Dermis microvascular lymphatic vessel endothelial cell (primary cell): ENCODE measurements around the gene CHRNB4. TPM values are rescaled to one million over a fixed set of nuclear protein-coding genes. Genes with fewer than 3 reads are reported as not detected.
"Not testable (repeated sequence)": the region's sequence is repeated elsewhere in the genome, so short reads cannot be mapped to it uniquely, and the experiment has no call there.

Experiments used
- DNase-seq, 2 donors: peaks; one replicate each; pipeline versions ENCODE4 v3.0.0 to v3.0.0-alpha.2; 2010; ENCODE audit warnings: low read depth in 2 of 2
- total RNA-seq: library from RNA; depleted of rRNA; stranded (reverse); fragments of >200 nt; gene quantifications from 2 replicates; pipeline ENCODE4 v1.2.1, GENCODE V29; 2014

Gene CHRNB4
- total RNA-seq, 1 donor from 2014 or later: not detected

DNA sequence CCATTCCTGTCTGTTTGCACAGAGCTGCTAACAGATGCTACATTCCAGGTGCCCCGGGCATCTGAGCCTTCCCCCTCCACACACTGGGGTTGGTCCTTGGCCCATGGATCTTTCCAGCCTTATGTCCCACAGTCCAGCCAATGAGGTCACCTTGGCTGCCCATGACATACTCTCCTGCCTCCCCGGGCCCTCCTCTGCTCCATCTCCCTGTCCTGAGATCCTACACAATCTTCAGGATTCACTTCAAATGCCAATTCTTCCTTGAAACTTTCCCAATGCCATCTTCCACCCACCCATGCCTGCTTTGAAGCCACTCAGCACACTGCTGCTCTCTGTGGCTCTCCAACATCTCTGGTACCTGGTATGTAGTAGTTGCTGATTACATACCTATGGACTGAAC lies 24.5 kb downstream of the CHRNB4 start:
- DNase-seq: no peak

- no peak for DNase-seq
Measured at GRCh38 chr15:78615151-78615589, 25.8 kb downstream of the CHRNB4 start.

GRCh38 chr15:78614021-78614420 lies 27.0 kb downstream of the CHRNB4 start:
- DNase-seq: no peak

GRCh38 chr15:78609551-78609950 lies 31.5 kb downstream of the CHRNB4 start:
- not testable (repeated sequence) for DNase-seq

- DNase-seq: no peak
Measured at GRCh38 chr15:78605680-78606079, 35.3 kb downstream of the CHRNB4 start.

- no peak for DNase-seq
Measured at GRCh38 chr15:78605201-78605600, 35.8 kb downstream of the CHRNB4 start.

- no peak for DNase-seq
Measured at GRCh38 chr15:78604420-78604819, 36.6 kb downstream of the CHRNB4 start.

DNA sequence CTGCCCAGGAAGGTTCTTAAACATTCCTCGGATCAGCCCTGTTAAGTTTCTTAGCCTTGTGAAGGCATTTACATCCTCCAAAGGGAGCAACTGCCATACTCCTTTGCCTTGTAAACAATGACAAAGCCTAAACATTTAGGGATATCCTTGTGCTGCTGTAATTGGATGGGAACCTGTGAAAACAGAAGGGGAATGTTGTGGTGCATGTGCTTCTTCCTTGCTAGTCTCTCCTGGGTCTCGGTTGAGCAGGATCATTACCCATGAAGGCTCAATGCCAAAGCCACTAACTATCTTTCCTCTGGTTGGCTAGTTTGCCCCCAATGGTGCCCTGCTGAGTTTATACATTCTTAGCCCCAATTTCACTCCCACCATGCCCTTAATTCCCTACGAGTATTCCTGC lies 37.5 kb downstream of the CHRNB4 start:
- no peak for DNase-seq

GRCh38 chr15:78599189-78599588 lies 41.8 kb downstream of the CHRNB4 start:
- DNase-seq: no peak

- no peak for DNase-seq
Measured at GRCh38 chr15:78598348-78598747, 42.7 kb downstream of the CHRNB4 start.

DNA sequence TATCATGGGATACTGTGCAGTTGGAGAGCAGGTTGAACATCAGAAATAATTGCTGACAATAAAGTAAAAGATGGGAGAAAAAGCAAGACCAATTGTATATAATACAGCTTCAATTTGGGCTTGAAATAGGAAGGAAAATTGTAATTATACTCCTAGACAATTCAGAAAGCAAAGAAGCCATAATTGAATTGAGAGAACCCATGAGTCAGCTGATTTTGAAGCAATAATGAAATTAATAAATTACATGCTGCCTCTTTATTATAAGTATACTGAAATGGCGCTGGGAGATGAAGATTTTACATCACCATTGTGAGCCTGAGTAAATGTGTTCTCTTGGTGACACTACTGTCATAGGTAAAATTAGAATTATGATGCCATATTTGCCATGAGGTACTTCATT lies 43.4 kb downstream of the CHRNB4 start:
- no peak for DNase-seq

GRCh38 chr15:78574944-78575343 lies 66.1 kb downstream of the CHRNB4 start:
- no peak for DNase-seq

Other genes with a start within 250 kb of the CHRNB4 start
- gene IREB2, start 203.0 kb downstream of the CHRNB4 start, total RNA-seq: 17.7 and 25.7 TPM in 2 replicates
- 0.90 and 1.6 TPM in 2 replicates for gene HYKK, start 133.6 kb downstream of the CHRNB4 start, total RNA-seq
- 192 and 213 TPM in 2 replicates for gene PSMA4, start 100.8 kb downstream of the CHRNB4 start, total RNA-seq
- 2.0 and 2.1 TPM in 2 replicates for gene CHRNA5, start 75.7 kb downstream of the CHRNB4 start, total RNA-seq
- gene CHRNA3, start 20.2 kb downstream of the CHRNB4 start, total RNA-seq: under 0.01 TPM in 1 of 2 replicates, not detected in the other
- gene ADAMTS7, start 170.3 kb upstream of the CHRNB4 start, total RNA-seq: 6.5 and 8.1 TPM in 2 replicates
- gene MORF4L1, start 231.7 kb upstream of the CHRNB4 start, total RNA-seq: 301 and 329 TPM in 2 replicates